OCI-LY7 (cell line): ENCODE measurements around the gene LOXHD1.

Experiments
- CTCF ChIP-seq: fragments of 200-600 bp; sonication (generic); conservative IDR thresholded peaks from 2 replicates; pipeline ENCODE4 v1.5.1; 2014; ENCODE audit warnings: mild to moderate bottlenecking, antibody characterized with exemption, low read length, moderate library complexity, mixed read lengths
- EZH2phosphoT487 ChIP-seq: fragments of 200-600 bp; sonication (generic); IDR thresholded peaks from 2 replicates; pipeline ENCODE4 v1.6.1; 2018; ENCODE audit warnings: low read depth, borderline replicate concordance, mild to moderate bottlenecking, mixed run types, antibody characterized with exemption, low read length, moderate library complexity, mixed read lengths

- no peak for TF ChIP-seq CTCF
- TF ChIP-seq EZH2phosphoT487 = no peak
Observed at GRCh38 chr18:46464926-46465655, 191.9 kb downstream of the LOXHD1 start.
